ENCODE results near the gene PAFAH1B1. TPM values are rescaled to one million over a fixed set of nuclear protein-coding genes. Genes with fewer than 3 reads are reported as not detected.

The PAFAH1B1 gene
- total and polyA plus RNA-seq, 12 donors = 42.4 to 166 (median 96.3) TPM

DNA sequence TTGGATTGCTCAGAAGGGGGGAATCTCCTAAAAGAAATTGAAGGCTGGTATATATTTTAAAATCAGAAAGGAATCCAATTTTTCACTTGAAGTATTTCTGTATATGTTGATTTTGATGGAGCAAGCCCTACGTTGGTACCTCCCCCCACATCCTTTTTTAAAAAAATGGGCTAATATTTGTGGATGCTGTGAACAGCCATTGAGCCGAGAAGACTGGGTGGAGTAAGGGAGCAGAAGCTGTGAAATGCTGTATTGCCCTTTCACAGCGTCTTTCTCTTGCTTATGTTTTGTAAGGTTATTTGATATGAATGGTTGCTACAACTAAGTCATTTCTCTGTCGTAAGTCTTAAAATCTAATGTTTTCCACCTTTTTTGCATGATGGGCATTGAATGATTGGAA lies 2.3 kb downstream of the PAFAH1B1 start:
- no peaks in the 10 kb centered on the region for H3K27me3 ChIP-seq
- DNase-seq = no peak
- H3K27ac ChIP-seq = peak overlapping the region in 1 of 5 donors; percentile 99
- intact Hi-C loops (cut with DNase I) = no loop called here
- TF ChIP-seq, protein P1, sequence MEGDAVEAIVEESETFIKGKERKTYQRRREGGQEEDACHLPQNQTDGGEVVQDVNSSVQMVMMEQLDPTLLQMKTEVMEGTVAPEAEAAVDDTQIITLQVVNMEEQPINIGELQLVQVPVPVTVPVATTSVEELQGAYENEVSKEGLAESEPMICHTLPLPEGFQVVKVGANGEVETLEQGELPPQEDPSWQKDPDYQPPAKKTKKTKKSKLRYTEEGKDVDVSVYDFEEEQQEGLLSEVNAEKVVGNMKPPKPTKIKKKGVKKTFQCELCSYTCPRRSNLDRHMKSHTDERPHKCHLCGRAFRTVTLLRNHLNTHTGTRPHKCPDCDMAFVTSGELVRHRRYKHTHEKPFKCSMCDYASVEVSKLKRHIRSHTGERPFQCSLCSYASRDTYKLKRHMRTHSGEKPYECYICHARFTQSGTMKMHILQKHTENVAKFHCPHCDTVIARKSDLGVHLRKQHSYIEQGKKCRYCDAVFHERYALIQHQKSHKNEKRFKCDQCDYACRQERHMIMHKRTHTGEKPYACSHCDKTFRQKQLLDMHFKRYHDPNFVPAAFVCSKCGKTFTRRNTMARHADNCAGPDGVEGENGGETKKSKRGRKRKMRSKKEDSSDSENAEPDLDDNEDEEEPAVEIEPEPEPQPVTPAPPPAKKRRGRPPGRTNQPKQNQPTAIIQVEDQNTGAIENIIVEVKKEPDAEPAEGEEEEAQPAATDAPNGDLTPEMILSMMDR (IDR thresholded peaks at IDR 0.05) = no peak
- no peak for TF ChIP-seq POLR2A (IDR thresholded peaks at IDR 0.05)
- peaks cover 12 to 52% of the 10 kb centered on the region in 2 donors for H3K4me1 ChIP-seq (replicated peaks in 1 of 2)
- no peaks in the 10 kb centered on the region for H3K36me3 ChIP-seq (replicated peaks in 1 of 2)
- no peaks in the 10 kb centered on the region for H3K9me3 ChIP-seq (replicated peaks in 1 of 3)
- peak overlapping the region in 1 of 4 donors; percentile 87 for H3K4me3 ChIP-seq
- WGBS, 4 donors = 12 to 19% (median 16%) methylated on average over 4 of the region's 4 CpGs

DNA sequence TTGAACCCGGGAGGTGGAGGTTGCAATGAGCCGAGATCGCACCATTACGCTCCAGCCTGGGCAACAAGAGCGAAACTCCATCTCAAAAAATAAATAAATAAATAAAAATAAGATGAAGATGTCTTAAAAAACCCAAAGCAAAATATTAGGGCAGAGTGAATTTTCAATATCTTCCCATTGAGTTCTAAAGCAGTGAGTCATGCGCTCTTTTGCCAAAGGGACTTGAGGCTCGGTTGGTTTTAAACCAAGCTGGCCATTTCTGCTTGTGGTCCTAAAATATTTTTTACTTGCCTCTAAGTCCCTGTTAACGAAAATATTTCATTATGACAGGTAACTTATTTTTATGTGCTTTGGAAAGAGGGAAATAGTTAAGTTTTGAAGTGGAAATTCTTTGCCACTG lies 4.7 kb downstream of the PAFAH1B1 start:
- intact Hi-C loops (cut with DNase I) = no loop called here
- H3K27ac ChIP-seq = peak overlapping the region in 1 of 5 donors; percentile 14

DNA sequence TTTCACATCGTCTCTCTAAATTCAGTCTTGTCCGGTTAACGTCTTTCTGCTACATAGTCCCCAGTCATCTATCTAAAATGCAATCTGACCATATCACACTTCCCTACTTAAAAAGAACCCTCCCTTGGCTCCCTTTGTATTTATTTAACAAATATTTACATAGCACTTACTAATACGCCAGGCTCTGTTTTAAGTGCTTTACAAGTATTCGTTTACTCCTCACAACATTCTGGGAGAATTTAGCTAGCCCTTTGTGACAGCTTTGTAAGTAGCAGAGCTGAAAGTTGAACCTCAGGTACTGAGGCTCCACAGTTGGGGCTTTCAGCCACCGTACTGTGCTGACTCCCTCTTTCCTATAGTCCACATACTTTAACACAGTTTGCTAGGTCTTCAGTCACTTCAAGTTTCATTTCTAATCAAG lies 9.2 kb downstream of the PAFAH1B1 start:
- TF ChIP-seq, protein P1 (IDR thresholded peaks at IDR 0.05) = no peak
- TF ChIP-seq POLR2A (IDR thresholded peaks at IDR 0.05) = no peak

More for the DNA sequence above, 4.7 kb downstream of the PAFAH1B1 start:
- DNase-seq = peak in 4 of 7 donors; percentile 31 to 51 (median 44)
- TF ChIP-seq POLR2A (IDR thresholded peaks at IDR 0.05) = no peak
- TF ChIP-seq, protein P1 (IDR thresholded peaks at IDR 0.05) = no peak
- Histone ChIP-seq H3K36me3 (replicated peaks in 1 of 2) (no peaks in the 10 kb centered on the region), H3K4me1 (replicated peaks in 1 of 2) (peaks cover 12 to 63% of the 10 kb centered on the region in 2 donors), H3K27me3 (no peaks in the 10 kb centered on the region), H3K9me3 (replicated peaks in 1 of 3) (no peaks in the 10 kb centered on the region), H3K4me3 (no peak overlapping the region)
- 67 to 76% (median 74%) methylated on average over 8 of the region's 8 CpGs for WGBS, 4 donors

DNA sequence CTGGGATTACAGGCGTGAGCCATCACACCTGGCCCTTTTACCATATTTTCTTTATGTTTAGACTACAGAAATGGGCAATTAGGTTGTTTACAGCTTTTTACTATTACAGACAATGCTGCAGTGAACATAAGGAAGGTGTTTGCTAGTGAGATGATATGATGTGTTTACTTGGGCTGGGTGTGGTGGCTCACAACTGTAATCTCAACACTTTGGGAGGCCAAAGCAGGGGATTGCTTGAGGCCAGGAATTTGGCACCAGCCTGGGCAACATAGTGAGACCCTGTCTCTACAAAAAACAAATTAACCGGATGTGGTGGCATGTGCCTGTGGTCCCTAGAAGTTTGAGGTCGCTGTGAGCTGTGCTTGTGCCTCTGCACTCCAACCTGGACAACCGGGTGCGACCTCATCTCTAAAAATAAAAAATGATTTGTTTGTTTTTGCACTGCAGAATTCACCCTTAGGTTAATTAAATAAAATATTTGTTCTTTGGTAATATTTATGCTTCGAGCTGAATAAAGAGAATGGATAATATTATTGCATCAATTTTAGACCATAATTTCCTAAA lies 15.0 kb downstream of the PAFAH1B1 start:
- H3K4me1 ChIP-seq (replicated peaks in 1 of 2) = peaks cover 12 to 50% of the 10 kb centered on the region in 2 donors
- 59 to 76% (median 72%) methylated on average over 6 of the region's 6 CpGs for WGBS, 4 donors

More for the DNA sequence above, 9.2 kb downstream of the PAFAH1B1 start:
- WGBS, 4 donors = 63 to 64% (median 63%) methylated on average over 6 of the region's 6 CpGs
- H3K9me3 ChIP-seq (replicated peaks in 1 of 3) = no peaks in the 10 kb centered on the region
- no peak overlapping the region for H3K4me3 ChIP-seq
- intact Hi-C loops (cut with DNase I) = loop anchor here in 1 of 2 donors (10.0 kb wide), 1 partner anchor 62 kb away; no protein-coding TSS in a partner anchor
- no peak overlapping the region for H3K27ac ChIP-seq
- no peaks in the 10 kb centered on the region for H3K36me3 ChIP-seq (replicated peaks in 1 of 2)
- no peaks in the 10 kb centered on the region for H3K27me3 ChIP-seq
- DNase-seq = no peak
- H3K4me1 ChIP-seq (replicated peaks in 1 of 2) = peaks cover 21 to 57% of the 10 kb centered on the region in 2 donors

More for the DNA sequence above, 15.0 kb downstream of the PAFAH1B1 start:
- Histone ChIP-seq H3K9me3 (replicated peaks in 1 of 3) (no peaks in the 10 kb centered on the region), H3K27me3 (no peaks in the 10 kb centered on the region), H3K27ac (no peak overlapping the region), H3K36me3 (replicated peaks in 1 of 2) (no peaks in the 10 kb centered on the region), H3K4me3 (no peak overlapping the region)
- intact Hi-C loops (cut with DNase I) = loop anchor here in 1 of 2 donors (10.0 kb wide), 1 partner anchor 56 kb away; no protein-coding TSS in a partner anchor
- no peak for DNase-seq
- TF ChIP-seq, protein P1 (IDR thresholded peaks at IDR 0.05) = no peak
- TF ChIP-seq POLR2A (IDR thresholded peaks at IDR 0.05) = no peak

Measured in adrenal gland (tissue), 12 donors.